GM19035 (cell line): Measurements from ENCODE around the gene MIEF2.
A peak's percentile ranks its signal among the peaks of the same experiment; 100 is the strongest.
"Not testable (repeated sequence)": the region's sequence is repeated elsewhere in the genome, so short reads cannot be mapped to it uniquely, and the experiment has no call there.

Experiments
- ATAC-seq: cut with Tn5 transposase; IDR thresholded peaks from one replicate; pipeline ENCODE4 v1.9.1; 2021; ENCODE audit not compliant: unreplicated experiment

MIEF2 gene

GRCh38 chr17:18260332-18261145, at the start of gene MIEF2:
Gene MIEF2 (plus strand): TSS chr17:18260662. CDS start chr17:18262721, 2,059 bp downstream.
- peak; percentile 80 for ATAC-seq

GRCh38 chr17:18213666-18214270, 46.7 kb upstream of the MIEF2 start:
- no peak for ATAC-seq

GRCh38 chr17:18216906-18217305, 43.6 kb upstream of the MIEF2 start:
- not testable (repeated sequence) for ATAC-seq

- no peak for ATAC-seq
Measured at GRCh38 chr17:18217412-18218015, 42.9 kb upstream of the MIEF2 start.

- no peak for ATAC-seq
Measured at GRCh38 chr17:18218756-18219415, 41.6 kb upstream of the MIEF2 start.

- ATAC-seq, result no peak
Measured at GRCh38 chr17:18224053-18224386, 36.4 kb upstream of the MIEF2 start.

GRCh38 chr17:18224387-18225120, 35.9 kb upstream of the MIEF2 start:
- no peak for ATAC-seq

GRCh38 chr17:18225121-18225641, 35.3 kb upstream of the MIEF2 start, which contains the start of gene LLGL1:
Gene LLGL1 (plus strand): TSS chr17:18225635. CDS start chr17:18225683, 48 bp downstream.
- peak; percentile 86 for ATAC-seq

GRCh38 chr17:18225642-18226283, 34.7 kb upstream of the MIEF2 start:
- ATAC-seq, result peak; percentile 27

GRCh38 chr17:18226284-18226945, 34.0 kb upstream of the MIEF2 start:
- ATAC-seq, result no peak

- no peak for ATAC-seq
Measured at GRCh38 chr17:18227635-18228034, 32.8 kb upstream of the MIEF2 start.

GRCh38 chr17:18228176-18228682, 32.2 kb upstream of the MIEF2 start:
- ATAC-seq, result no peak

- no peak for ATAC-seq
Measured at GRCh38 chr17:18229254-18229653, 31.2 kb upstream of the MIEF2 start.

- ATAC-seq, result no peak
Measured at GRCh38 chr17:18229771-18230170, 30.7 kb upstream of the MIEF2 start.

GRCh38 chr17:18230288-18231141, 29.9 kb upstream of the MIEF2 start:
- ATAC-seq, result no peak

- ATAC-seq, result no peak
Measured at GRCh38 chr17:18231164-18231563, 29.3 kb upstream of the MIEF2 start.

- no peak for ATAC-seq
Measured at GRCh38 chr17:18233803-18234518, 26.5 kb upstream of the MIEF2 start.

GRCh38 chr17:18234853-18235380, 25.5 kb upstream of the MIEF2 start:
- no peak for ATAC-seq
